Measurements from ENCODE around the gene PLXNA3. TPM values are rescaled to one million over a fixed set of nuclear protein-coding genes. Genes with fewer than 3 reads are reported as not detected.

Gene PLXNA3
- total RNA-seq, 1 donor from 2014 or later = 69.5 TPM

DNA sequence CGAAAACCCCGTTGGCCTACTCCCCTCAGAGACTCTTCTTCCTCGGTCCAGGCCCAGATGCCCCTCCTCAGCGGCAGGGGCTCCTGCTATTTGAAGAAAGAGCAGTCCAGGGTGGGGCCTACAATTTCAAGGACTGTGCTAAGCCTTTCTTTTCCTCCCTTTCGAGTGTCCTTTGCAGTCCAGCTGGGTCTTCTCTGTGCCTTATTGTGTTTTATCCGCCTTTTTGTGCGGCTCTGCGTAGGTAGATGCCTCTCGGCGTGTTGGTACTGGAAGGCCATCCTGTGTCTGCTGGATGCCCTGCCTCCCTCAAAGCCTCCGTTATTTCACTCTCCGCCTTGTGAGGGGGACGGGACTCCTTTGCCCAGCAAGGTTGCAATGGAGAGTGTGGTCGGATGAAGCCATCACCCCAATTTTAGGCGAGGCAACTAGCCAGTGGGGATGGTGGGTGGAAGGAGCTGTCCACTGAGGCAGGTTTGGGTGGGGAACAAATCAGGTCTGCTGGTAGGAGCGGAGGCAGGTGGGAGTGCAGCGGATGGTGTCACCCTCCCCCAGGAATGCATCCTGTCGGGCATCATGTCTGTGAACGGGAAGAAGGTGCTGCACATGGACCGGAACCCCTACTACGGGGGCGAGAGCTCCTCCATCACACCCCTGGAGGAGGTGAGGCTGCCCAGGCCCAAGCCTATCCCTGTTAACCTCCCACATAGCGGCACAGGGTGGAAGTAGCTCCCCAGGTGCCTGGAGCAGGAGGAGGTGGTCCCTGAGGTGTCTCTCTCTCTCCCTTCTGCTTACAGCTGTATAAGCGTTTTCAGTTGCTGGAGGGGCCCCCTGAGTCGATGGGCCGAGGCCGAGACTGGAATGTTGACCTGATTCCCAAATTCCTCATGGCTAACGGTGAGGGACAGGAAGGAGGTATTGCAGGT lies 19.8 kb upstream of the PLXNA3 start:
- TF ChIP-seq, protein P1, sequence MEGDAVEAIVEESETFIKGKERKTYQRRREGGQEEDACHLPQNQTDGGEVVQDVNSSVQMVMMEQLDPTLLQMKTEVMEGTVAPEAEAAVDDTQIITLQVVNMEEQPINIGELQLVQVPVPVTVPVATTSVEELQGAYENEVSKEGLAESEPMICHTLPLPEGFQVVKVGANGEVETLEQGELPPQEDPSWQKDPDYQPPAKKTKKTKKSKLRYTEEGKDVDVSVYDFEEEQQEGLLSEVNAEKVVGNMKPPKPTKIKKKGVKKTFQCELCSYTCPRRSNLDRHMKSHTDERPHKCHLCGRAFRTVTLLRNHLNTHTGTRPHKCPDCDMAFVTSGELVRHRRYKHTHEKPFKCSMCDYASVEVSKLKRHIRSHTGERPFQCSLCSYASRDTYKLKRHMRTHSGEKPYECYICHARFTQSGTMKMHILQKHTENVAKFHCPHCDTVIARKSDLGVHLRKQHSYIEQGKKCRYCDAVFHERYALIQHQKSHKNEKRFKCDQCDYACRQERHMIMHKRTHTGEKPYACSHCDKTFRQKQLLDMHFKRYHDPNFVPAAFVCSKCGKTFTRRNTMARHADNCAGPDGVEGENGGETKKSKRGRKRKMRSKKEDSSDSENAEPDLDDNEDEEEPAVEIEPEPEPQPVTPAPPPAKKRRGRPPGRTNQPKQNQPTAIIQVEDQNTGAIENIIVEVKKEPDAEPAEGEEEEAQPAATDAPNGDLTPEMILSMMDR (IDR thresholded peaks at IDR 0.05) = no peak
- H3K27ac Mint-ChIP-seq = peak overlapping the region; percentile 65
- ChIA-PET CTCF (no interaction called here), POLR2A (interaction anchor here (0.7 to 1.9 kb wide), 5 partner anchors 14 to 89 kb away, joined by 3 to 6 read pairs (median 4); no protein-coding TSS in a partner anchor)
- DNase-seq (no peak), ATAC-seq (ENCODE audit: low read depth) (no peak)
- peaks cover 44% of the 10 kb centered on the region for H3K36me3 Mint-ChIP-seq (ENCODE audit: low read depth)
- H3K4me3 Mint-ChIP-seq = peak overlapping the region; percentile 88
- peaks cover 22% of the 10 kb centered on the region for H3K4me1 Mint-ChIP-seq
- no peaks in the 10 kb centered on the region for H3K9me3 Mint-ChIP-seq
- no peaks in the 10 kb centered on the region for H3K27me3 Mint-ChIP-seq
- intact Hi-C loops (cut with micrococcal nuclease) = loop anchor here (2.0 to 5.0 kb wide), 3 partner anchors 19 to 41 kb away; partner anchors contain the start of genes LAGE3 and RPL10

DNA sequence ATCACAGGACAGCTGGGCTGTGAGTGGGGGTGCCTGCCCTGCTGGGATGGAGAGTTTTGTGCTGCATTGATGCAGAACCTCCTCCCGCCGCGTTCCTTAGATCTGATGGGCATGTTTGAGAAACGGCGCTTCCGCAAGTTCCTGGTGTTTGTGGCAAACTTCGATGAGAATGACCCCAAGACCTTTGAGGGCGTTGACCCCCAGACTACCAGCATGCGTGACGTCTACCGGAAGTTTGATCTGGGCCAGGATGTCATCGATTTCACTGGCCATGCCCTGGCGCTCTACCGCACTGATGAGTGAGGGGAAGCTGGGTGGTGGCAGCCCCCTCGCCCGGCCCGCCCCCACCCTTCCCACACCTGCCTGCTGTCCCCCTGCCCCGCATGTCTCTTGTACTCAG lies 18.2 kb upstream of the PLXNA3 start:
- Mint-ChIP-seq H3K27me3 (no peaks in the 10 kb centered on the region), H3K27ac (no peak overlapping the region), H3K4me3 (no peak overlapping the region), H3K36me3 (ENCODE audit: low read depth) (peaks cover 33% of the 10 kb centered on the region), H3K4me1 (peaks cover 25% of the 10 kb centered on the region), H3K9me3 (no peaks in the 10 kb centered on the region)
- TF ChIP-seq, protein P1 (IDR thresholded peaks at IDR 0.05) = no peak
- DNase-seq = no peak
- intact Hi-C loops (cut with micrococcal nuclease) = loop anchor here (5.0 kb wide), 1 partner anchor 43 kb away; the partner anchor contains the start of gene RPL10
- POLR2A ChIA-PET = interaction anchor here (1.9 kb wide), 1 partner anchor 40 kb away, joined by 6 read pairs; no protein-coding TSS in a partner anchor
- CTCF ChIA-PET = no interaction called here
- ATAC-seq (ENCODE audit: low read depth) = no peak

DNA sequence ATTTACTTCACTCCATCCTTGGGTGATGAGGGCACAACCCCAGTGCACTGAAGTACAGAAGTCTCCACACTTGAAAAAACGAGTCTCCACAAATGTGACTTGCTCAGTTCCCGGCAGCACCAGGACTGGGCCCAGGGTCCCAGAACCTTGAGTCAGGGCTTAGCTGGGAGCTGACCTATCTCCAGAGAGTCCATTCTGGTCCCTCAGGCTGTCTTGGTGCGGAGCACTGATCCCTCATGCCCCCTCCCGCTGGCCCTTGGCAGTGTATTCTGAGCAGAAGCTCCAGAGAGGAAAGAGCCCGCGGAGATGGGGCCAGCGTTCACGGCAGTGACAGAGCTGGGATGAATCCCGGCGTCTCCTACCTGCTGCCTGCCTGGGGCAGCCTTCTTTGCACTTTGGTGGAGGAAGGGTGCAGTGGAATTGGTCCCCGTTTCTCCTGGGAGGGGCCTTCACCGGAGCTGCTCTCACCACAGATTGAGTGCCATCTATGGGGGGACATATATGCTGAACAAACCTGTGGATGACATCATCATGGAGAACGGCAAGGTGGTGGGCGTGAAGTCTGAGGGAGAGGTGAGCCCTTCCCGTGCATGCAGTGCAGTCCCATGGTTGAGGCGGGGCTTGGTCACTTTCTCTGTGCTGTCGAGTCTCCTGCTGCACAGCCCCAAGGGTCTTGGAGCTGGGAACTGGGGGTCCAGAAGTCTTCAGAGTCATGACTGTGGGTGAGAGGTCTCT lies 17.3 kb upstream of the PLXNA3 start:
- Mint-ChIP-seq H3K4me3 (no peak overlapping the region), H3K27ac (no peak overlapping the region), H3K4me1 (peaks cover 25% of the 10 kb centered on the region), H3K27me3 (no peaks in the 10 kb centered on the region), H3K36me3 (ENCODE audit: low read depth) (peaks cover 25% of the 10 kb centered on the region), H3K9me3 (no peaks in the 10 kb centered on the region)
- TF ChIP-seq, protein P1 (IDR thresholded peaks at IDR 0.05) = no peak
- intact Hi-C loops (cut with micrococcal nuclease) = no loop called here
- ATAC-seq (ENCODE audit: low read depth) (no peak), DNase-seq (no peak)
- ChIA-PET POLR2A (interaction anchor here (0.6 to 1.0 kb wide), 2 partner anchors 17 to 61 kb away, joined by 3 to 4 read pairs; partner anchors contain the start of gene EMD), CTCF (no interaction called here)

DNA sequence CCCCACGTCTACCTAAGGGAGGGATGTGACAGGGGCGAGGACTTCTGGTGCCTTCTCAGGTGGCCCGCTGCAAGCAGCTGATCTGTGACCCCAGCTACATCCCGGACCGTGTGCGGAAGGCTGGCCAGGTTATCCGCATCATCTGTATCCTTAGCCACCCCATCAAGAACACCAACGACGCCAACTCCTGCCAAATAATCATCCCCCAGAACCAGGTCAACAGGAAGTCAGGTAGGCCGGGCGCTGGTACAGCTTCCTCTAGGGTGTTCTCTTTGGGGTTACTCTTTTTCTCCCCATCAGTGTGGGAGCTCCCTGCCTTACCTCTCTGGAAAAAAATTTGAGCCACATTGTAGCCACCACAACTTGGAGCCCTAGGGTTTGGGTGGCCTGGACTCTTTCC lies 16.5 kb upstream of the PLXNA3 start:
- Mint-ChIP-seq H3K27ac (no peak overlapping the region), H3K27me3 (no peaks in the 10 kb centered on the region), H3K4me1 (peaks cover 18% of the 10 kb centered on the region), H3K4me3 (no peak overlapping the region), H3K36me3 (ENCODE audit: low read depth) (peaks cover 25% of the 10 kb centered on the region), H3K9me3 (no peaks in the 10 kb centered on the region)
- intact Hi-C loops (cut with micrococcal nuclease) = no loop called here
- TF ChIP-seq, protein P1 (IDR thresholded peaks at IDR 0.05) = no peak
- ChIA-PET CTCF (no interaction called here), POLR2A (interaction anchor here (0.6 to 1.0 kb wide), 2 partner anchors 16 to 62 kb away, joined by 3 to 4 read pairs; partner anchors contain the start of gene EMD)
- DNase-seq (no peak), ATAC-seq (ENCODE audit: low read depth) (no peak)

All from activated B cell treated with CpG ODN at 0.5 μM for 24 hours (primary cell).